Choroid plexus epithelial cell (primary cell): ENCODE results near the gene IL15RA.
"Not testable (repeated sequence)": the region's sequence is repeated elsewhere in the genome, so short reads cannot be mapped to it uniquely, and the experiment has no call there.

Experiments
- DNase-seq: peaks from one replicate; pipeline ENCODE4 v3.0.0-alpha.2; 2010; ENCODE audit warnings: low read depth
- H3K4me3 ChIP-seq: 2 replicates; pipeline ENCODE4 v1.5.1; 2011; ENCODE audit warnings: low read depth, mild to moderate bottlenecking, control low read depth, low read length, moderate library complexity
- CTCF ChIP-seq: conservative IDR thresholded peaks from 2 replicates; pipeline ENCODE4 v1.5.1; 2011; ENCODE audit warnings: low read depth, mild to moderate bottlenecking, control low read depth, inconsistent platforms, low read length, moderate library complexity

Gene IL15RA

GRCh38 chr10:5913736-5914135 is 63.6 kb downstream of the IL15RA start:
- DNase-seq: no peak
- no peak overlapping the region for H3K4me3 ChIP-seq
- no peak for TF ChIP-seq CTCF

DNA sequence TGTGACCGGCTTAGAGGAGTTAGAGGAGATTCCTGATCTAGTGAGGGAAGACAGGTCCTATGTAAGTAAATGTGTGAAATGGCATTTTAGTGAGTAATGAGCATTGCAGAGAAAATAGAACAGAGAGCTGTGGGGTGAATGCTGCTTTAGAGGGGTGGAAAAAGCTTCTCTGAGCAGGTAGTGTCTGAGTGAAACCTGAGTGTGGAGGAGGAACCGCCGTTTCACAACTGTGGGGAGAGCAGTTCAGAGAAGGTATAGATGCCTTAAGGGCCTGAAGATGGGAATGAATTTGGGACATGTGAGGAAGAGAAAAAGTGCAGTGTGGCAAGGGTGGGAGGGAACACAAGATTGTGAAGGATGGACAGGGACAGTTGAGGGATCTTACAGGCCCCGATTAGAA is 65.7 kb downstream of the IL15RA start:
- DNase-seq: no peak
- no peak overlapping the region for H3K4me3 ChIP-seq
- TF ChIP-seq CTCF: no peak

DNA sequence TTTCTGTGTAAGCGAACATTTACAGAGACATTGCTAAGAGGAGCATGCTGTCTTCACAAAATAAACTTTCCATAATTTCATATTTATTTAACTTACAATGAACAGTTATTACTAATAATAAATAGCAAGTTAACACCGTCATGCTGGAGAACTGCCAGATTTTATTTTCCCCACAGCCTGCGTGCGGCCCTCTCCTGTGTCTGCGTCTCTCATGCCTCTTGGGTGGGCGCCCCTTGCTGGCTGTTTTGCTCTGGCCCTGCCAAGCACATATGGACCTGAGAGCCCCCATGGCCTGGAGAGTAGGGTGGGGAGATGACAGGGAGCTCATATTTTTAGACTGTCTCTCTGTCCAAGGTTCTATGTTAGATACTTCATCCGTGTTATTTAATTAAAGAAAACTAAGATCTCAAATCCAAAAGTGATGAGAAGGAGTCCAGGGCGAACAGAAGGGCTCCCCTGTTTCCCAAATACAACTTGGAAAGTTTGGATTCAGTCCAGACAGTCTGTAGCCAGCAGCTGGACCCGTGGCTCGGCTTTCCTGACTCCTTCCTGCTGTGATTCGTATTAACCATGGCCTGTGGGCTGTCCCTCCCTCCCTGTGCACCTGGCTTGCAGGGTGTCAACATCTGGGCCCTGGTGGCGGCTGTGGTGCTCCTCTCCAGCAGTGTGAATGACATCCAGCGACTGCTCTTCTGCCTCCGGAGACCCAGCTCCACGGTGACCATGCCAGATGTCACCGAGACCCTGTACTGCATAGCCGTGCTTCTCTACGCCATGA is 66.8 kb downstream of the IL15RA start:
- no peak overlapping the region for H3K4me3 ChIP-seq
- no peak for TF ChIP-seq CTCF
- DNase-seq: peak; percentile 41

DNA sequence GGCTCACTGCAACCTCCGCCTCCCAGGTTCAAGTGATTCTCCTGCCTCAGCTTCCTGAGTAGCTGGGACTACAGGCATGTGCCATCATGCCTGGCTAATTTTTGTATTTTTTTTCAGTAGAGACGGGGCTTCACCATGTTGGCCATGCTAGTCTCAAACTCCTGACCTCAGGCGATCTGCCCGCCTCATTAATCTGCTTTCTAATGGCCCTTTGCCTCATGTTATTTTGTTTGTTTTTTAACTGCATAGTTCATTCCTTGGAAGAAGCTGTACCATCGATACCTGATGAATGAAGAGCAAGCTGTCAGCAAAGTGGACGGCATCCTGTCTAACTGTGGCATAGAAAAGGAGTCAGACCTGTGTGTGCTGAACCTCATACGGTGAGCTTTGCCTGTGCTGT is 68.7 kb downstream of the IL15RA start:
- not testable (repeated sequence) for DNase-seq, H3K4me3 ChIP-seq

DNA sequence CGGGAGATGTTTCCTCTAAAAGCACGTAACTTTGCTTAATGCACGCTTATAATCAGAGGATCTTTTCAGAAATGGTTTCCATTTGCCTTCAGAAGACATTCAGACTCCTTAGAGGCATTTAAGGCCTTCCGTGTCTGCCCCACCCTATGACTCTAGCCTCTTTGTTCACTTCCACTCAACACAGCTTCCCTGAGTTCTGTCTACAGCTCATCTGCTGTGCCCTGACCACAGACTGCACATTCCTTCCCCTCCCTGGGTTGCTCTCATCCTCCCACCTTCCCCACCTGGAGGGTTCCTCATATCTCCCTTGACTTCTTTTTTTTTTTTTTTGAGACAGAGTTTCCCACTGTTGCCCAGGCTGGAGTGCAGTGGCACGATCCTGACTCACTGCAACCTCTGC is 70.7 kb downstream of the IL15RA start:
- no peak overlapping the region for H3K4me3 ChIP-seq
- DNase-seq: no peak
- no peak for TF ChIP-seq CTCF

- DNase-seq: no peak
- H3K4me3 ChIP-seq: no peak overlapping the region
- TF ChIP-seq CTCF: no peak
Measured at GRCh38 chr10:5905854-5906507, 71.4 kb downstream of the IL15RA start.

DNA sequence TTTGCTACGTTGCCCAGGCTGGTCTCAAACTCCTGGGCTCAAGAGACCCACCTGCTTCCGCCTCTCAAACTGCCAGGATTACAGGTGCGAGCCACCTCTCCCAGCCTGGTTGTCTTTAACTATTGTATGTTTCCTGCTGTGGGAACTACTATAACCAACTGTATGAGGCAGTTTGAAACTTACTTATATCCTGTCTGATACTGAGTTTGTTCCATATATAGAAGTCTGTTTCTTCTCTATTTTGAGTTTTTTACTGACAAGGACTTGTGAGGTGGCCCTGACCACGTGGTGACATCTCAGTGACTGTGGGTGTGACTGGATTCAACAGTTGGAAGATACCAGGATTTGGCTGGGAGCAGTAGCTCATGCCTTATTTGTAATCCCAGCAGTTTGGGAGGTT is 73.1 kb downstream of the IL15RA start:
- no peak for TF ChIP-seq CTCF
- DNase-seq: no peak
- H3K4me3 ChIP-seq: no peak overlapping the region
